HG03342 (cell line): ENCODE data around the gene GRM7.

Experiments
- ATAC-seq: cut with Tn5 transposase; IDR thresholded peaks from one replicate; pipeline ENCODE4 v1.9.1; 2021; ENCODE audit warnings: mild to moderate bottlenecking, moderate library complexity; ENCODE audit not compliant: unreplicated experiment

GRM7 gene

DNA sequence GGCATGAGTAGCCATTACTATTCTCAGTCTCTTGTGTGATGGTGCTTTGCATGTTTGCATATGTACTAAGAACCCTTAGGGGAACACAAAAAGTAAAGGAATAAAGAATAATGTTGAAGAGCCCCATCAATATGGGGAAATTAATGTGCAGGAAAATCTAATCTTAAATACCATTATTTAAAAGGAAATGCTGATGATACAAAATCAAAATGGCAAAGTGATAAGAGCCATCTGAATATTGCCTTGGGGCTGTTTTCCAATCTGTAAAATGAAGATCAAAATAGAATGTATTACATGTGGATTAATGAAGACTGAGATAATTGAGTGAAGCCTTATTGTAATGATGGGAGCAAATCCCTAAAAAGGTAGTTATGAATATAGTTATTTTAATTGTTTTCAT, 771.4 kb downstream of the GRM7 start:
- ATAC-seq: no peak

DNA sequence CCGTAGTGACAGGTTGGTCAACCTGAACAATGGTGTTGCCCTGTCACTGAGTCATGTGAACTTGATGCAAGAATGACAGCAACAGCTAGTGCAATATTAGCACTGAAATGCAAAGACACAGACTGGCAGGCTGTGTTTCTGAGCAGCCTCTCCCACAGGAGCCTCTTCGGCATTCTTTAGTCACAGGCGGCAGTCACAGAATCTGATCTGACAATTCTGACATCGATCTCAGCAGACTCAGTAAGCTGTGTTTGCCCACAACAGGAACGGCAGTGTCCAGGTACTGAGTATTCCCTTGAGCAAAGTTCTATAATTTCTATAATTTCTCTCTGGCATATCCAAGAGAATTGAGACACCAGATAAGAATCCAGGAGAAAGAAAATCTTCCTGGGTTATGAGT, 776.8 kb downstream of the GRM7 start:
- no peak for ATAC-seq

DNA sequence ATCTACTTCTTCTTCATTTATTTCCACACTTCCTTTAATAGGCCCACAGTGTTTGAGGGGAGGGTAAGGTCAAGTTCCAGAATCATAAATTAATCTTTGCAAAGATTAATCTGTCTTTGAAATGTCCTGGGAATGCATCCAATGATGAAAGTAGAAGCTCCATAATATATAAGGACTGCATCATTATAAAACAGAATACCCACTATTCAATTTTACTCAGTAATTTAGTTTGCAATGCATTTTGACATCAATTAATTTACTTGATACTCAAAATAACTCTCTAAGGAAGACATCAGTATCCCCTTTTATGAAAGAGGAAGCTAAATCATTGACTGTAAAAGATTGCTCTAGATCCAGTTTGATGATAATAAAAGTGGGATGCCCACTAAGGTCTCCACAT, 777.2 kb downstream of the GRM7 start:
- ATAC-seq: no peak

DNA sequence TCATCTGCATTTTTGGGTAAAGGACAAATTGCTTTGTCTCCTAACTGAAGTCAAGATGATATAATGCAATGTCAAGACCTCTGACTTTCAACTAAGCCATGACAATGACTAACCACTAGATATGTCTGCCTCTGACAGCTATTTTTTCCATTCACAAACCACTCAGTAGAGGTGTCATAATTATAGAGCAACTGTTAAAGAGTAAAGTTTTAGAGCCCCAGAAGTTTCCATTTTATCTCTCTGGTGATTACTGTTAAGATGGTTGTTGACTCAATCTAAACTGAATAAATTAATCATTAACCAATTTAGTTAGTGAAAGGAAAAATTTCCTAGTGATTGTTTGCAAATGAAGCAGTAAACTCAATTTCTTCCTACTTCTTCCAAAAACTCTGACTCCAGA, 779.9 kb downstream of the GRM7 start:
- ATAC-seq: no peak

DNA sequence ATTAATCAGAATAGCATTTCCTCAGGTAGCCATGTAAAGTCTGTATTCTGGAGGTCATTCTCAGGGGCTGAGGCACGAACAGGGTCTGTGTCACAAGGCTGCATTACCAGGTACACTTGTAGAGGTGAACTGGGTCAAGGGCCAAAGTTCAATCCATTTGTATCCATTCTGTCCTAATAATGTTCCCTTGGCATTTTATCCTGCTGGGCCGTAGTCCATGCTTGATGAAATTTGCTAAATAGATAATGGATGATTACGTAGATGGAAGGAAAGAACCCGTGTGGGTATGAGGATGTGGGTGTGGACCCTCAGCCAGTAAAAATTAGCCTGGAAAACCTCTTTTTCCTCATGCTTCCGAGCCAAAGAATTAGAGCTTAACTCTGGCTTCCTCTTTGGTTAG, 785.9 kb downstream of the GRM7 start:
- ATAC-seq: no peak

DNA sequence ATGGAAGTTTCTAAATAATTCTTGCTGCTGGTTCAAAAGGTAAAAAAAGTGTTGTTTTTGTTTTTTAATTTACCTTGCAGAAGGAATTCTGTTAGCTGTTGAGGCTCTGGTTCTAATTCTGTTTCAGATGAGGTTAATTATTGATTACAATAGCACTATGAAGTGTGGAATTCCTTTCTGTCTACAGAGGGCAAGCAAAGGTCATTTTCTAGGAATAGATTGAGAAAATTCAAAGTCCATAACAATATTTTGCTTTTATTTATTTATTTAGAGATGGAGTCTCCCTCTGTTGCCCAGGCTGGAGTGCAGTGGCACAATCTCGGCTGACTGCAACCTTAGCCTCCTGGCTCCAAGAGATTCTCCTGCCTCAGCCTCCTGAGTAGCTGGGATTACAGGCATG, 789.6 kb downstream of the GRM7 start:
- no peak for ATAC-seq

DNA sequence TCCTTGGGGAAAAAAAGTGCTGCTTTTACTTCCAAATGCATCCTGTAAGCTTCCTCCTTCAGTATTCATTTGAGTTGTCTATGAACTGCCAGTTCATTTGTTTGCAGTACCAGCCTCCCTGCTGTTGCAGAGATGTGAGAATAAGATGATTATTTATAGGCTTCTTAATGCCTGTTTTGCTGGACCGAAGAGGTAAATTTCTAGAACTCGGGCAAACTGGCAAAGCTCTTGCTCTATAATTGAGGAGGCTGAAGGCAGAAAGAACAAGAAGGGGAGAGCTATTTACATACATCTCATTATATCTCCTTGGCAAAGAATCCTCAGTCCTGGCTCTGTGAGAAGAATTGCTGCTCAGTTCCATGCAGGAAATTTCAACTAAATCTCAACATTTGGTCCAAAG, 790.4 kb downstream of the GRM7 start:
- no peak for ATAC-seq

DNA sequence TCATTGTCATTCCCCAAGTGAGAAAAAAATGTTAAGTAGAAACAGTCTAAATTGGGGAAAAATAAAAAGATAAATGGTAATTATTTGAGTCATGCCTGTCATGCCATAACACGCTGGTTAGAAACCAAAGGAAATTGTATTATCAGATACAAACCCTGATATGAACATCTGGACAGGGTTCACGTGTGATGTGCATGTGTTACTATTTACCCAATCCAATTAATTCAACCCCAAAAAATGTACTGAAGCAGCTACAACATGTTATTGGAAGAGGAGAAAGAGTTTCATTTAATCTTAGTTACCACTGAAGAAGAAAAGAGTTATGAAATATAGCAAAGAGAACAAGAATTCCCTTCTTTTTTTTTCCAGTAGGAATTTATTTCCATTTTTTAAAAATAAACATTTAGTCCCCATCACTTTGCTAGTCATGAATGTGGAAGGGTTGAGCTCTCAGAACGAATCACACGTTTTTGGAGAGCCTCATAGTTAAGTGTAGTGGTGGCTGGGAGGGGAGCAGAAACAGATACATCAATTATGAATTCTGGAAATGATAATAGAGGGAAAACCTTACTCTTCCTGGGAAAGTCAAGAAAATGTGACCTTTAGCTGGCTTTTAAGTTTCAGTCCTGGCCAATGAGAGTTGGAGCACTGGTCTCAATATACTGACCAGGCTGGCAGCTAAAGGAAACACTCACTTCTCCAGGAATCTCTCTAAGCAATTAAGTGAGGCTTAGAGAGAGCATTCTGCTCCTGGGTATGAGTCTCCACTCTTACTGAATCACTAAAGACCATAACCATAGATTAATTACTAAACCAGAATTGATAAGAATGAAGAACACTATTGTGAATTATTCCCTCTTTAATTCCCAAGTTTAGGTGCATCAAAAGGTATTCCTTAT, 796.5 kb downstream of the GRM7 start:
- ATAC-seq: no peak

DNA sequence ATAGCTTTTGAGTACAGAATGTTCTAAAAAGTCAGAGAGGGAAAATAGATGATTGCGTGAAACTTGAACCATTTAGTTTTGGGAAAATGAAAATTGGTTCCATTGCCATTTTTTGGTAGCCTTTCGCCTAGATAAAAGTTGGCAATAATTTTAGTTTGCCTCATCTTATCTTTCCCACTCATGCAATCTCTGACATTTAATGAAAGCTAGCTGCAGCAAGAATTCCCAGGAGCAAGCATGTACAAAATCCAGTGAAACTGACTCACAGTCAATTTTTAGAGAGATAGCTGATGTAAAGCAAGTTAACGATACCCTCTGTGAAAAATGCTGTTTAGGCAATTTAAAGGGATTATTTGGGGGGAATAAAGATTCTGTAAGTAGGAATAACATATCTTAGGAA, 797.4 kb downstream of the GRM7 start:
- no peak for ATAC-seq

DNA sequence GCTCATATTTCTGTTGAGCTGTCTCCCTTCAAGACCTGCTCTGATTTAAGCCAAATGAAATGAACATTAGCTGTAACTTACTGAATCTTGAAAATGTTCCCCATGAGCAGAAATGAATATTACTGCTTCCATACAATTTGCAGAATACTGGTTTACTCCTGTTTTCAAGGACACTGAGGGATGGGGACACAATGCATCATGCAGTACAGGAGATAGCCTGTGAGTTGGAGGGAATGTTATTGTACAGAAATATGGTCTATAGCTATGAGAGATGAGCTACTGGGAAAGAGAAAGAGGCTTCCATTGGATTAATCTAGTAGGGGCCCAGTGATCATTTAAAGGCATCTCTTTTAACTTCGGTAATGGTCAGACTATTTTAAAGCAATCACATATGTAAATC, 798.2 kb downstream of the GRM7 start:
- ATAC-seq: no peak

DNA sequence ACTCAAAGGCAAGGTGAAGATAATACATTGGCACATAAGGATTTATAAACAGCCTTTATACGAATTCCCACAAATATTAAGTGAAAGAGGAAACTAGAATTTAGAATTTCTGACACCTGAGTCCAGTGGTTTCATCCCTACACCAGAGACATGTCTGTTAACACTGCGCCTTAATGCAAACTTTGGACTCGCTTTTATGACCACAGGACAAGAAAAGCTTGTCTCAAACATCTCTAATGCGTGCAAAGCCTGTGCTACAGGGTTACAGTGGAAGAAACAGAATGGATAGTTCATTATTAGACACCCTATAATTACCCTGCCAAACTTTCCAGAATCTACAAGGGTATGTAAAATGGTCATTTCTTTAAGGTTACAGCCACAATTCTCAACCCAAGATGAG, 802.9 kb downstream of the GRM7 start:
- ATAC-seq: no peak

DNA sequence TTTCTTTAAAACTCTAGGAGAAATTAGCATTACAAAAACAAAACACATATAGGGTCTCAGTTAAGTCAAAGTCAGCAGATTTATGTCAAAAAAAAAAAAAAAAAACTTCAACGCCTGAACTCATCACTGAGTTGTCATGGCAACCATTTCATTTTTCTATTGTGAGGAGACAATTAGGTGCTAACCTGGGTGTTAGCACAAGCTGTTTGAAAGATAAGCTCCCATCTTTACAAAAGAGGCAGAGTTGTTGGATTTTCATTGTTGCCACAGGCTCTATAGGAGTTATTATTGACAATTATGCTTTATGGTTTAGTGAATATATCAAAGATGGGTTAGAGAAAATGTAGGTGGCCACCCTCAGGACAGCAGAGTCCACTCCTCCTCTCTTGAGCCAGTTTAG, 806.9 kb downstream of the GRM7 start:
- ATAC-seq: no peak

DNA sequence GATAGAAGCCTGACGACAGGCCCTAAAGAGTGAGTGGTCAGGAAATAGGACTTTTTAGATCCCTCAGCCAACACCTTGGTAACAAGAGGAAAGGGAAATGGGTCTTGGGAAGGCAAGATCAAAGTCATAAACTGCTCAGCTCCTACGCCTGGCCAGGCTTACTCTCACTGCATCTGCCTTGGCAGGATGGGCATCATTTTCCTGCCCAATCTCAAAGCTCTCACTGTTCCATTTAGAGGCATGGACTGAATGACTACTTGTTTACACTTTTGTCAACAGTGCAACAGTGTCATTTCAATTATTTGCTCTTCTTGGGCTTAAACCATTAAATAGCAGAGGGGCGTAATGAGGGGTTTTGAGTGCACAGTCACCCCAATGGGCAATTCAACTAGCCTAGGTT, 808.7 kb downstream of the GRM7 start:
- no peak for ATAC-seq

DNA sequence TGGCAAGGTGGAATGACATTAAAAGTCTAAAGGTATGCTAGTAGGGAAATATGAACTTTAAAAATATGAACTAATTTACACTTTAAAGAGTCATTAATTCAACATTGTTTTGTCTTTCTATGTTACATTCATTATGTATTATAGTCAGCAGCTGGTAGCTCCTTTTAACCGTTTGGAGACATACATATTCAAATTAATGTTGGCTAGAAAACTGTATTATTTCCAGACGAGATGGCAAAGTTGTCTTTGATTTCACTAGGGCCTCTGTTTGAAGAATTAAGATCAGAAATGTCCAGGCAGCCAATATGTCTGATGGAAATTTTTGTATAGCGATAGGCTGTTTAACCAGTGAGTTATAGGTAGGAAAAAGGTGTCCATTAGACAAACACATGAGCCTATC, 817.6 kb downstream of the GRM7 start:
- ATAC-seq: no peak

DNA sequence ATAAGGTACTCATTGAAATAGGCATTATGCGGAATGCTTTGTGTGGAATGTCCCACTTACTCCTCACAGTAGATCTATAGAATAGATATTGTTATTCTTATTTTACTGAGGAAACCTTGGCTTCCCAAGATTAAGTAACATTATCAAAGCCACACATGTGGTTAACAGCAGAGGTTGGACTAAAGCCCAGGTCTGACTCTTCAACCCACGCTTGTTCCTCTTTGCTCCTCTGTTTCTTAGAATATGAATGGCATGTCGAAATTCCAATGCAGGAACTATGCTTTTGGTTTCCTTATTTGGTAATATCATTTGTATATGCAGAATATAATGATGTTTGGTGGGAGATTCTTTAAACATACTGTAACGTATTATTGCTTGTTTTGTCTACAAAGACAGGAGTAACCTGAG, 821.9 kb downstream of the GRM7 start:
- ATAC-seq: no peak

DNA sequence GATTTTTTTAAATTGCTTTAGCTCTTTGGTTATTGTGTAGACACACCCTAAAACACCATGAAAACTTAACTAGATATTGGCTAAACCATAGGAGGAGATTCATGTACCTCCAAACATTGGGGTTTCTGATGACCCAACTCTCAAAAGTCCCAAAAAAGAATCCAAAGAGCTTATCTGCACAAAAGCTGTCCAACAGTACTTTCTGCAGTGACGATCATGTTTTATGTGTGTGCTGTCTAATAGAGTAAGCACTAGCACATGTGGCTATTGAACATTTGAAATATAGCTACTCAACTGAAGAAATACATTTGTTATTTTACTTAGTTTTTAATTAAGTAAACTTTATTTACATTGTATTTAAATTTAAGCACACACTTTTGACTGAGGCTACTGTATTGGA, 822.5 kb downstream of the GRM7 start:
- no peak for ATAC-seq

DNA sequence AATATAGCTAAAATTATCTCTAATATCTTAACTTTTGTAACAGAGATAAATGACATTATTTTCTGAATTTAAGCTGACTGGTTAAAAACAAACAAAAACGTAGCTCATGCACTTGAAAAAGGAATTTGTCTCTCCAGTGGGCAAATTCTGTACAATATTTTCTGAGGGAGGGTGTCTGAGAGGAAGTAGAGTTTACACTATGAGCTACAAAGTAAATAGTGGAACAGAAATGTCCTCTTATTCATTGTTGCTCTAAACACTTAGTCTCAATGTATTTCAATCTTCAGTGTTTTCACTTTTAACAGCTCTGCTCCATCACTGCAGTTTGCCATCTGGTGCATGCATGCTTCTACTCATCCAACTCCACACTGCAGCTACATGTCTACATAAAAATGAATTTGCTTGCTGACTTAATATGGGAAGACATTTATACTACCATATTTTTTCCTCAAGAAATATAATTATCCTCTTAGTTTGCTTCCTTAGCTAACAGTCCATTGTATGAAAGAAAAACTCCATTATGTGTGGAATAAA, 823.3 kb downstream of the GRM7 start:
- no peak for ATAC-seq

DNA sequence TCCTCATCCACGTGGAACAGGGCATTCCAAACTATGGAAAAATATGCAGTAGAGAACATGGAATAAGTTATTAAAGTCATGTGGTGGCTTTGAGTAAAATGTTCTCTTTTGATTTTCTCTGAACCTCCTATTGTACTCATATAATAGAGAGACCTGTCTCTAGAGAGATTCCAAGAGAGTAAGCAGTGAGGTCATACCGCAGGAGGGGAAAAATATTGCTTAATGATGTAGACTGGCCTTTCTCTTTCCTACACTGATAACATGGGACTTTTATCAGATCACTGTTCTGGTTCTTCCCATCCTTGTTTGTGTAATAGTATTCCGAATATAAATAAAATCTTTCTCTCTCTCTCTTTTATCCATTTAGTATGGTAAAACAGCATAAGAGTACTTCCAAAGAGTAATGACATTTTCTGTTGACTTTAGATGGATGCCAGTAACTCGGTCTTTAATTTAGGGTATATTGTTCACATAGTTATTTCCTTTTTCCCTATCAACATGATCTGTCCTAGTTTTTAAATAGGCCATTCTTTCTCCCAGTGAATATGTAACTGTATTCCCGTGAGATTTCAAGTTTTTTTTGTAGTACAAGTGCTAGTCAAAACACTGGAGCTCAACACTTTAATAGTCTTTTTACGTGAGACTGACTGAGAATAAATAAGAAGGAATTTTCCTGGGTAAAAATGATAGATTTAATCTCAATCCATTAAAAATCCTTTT, 826.7 kb downstream of the GRM7 start:
- ATAC-seq: no peak

DNA sequence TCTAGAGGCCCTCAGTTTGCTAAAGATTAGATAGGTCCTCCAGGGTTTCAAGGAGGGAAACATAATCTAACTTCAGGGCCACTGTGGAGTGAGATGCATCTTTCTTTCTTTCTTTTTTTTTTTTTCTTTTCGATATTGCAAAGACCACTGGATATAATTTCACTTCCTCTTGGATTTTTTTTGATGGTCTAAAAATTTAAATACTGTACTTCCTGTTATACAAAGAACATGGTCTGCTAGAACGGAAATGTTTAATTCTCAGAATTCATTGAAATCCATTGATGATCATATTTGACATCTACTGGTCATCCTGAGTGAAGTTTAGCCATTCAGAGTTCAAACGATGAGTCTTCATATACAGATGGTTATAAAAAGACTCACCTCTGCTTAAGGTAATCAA, 832.0 kb downstream of the GRM7 start:
- ATAC-seq: no peak

DNA sequence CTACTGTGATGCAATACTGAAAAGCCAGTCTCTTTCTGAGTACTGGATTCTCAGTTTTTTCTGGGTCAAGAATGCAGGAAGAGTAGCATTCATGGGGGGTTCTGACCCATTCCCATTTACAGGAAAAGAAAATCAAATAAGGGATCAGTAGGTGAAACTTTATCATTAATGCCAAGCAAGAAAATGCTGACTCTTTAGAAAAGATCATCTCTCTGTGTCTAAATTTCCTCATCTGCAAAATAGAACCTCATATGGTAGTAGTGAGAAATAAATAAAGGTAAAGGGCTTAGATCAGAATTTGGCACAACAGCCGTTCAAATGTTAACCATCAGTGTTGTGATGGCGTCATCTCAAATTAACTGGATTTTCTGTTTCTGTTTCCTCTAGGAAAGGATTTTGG, 833.1 kb downstream of the GRM7 start:
- no peak for ATAC-seq

DNA sequence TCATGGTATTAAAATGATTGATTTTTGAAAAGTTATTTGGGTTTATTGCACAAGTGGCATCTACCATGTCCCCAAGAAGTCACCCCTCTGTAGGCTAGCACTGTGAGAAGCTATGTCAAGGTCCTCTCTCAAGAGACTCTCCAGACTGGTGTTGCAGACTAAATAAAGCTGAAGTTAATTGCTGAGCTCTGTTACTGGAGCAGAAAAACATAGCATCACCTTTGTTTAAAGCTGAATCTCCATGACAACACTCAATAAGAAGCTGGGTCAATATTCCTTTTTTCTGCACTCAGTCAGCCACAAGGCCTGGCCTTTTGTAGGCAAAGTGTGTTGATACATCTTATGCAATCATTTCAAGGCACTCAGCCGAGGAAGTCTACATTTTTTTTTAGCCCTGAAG, 834.1 kb downstream of the GRM7 start:
- no peak for ATAC-seq

DNA sequence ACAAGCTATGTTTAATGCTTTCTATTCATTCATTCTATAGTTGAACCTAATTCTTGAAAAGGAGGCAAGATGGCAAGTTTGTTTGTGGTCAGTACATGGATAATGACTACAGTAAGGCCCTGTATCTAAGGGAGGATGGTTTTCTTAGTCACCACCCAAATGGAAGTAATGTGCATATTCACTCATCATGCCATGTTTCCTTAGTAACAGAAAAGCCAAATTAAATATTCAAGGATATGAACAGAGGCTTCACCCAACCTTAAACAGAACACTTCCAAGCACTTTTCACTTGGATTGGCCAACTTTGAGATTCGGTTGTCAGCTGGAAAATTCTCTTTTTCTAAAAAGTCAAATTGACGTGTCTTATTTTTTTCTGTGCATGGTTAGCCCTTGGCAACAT, 835.4 kb downstream of the GRM7 start:
- no peak for ATAC-seq
